ENCODE data around the gene TBRG1.

TBRG1 gene

GRCh38 chr11:124612567-124613246, 10.0 kb upstream of the TBRG1 start:
- DNase-seq (ENCODE audit: low read depth) = no peak

GRCh38 chr11:124618863-124619262, 3.8 kb upstream of the TBRG1 start:
- no peak for DNase-seq (ENCODE audit: low read depth)

GRCh38 chr11:124623861-124624525, 1.3 kb downstream of the TBRG1 start:
- no peak for DNase-seq (ENCODE audit: low read depth)

- DNase-seq (ENCODE audit: low read depth) = no peak
These were observed 3.0 kb downstream of the TBRG1 start for GRCh38 chr11:124625504-124626168.

- no peak for DNase-seq (ENCODE audit: low read depth)
These were observed 4.9 kb downstream of the TBRG1 start for GRCh38 chr11:124627546-124627945.

GRCh38 chr11:124629961-124630360, 7.3 kb downstream of the TBRG1 start:
- no peak for DNase-seq (ENCODE audit: low read depth)

GRCh38 chr11:124633355-124633754, 10.7 kb downstream of the TBRG1 start:
- no peak for DNase-seq (ENCODE audit: low read depth)

- no peak for DNase-seq (ENCODE audit: low read depth)
These were observed 13.3 kb downstream of the TBRG1 start for GRCh38 chr11:124635932-124636331.

GRCh38 chr11:124638500-124638899, 15.8 kb downstream of the TBRG1 start:
- no peak for DNase-seq (ENCODE audit: low read depth)

GRCh38 chr11:124639186-124639585, 16.5 kb downstream of the TBRG1 start:
- DNase-seq (ENCODE audit: low read depth) = no peak

- DNase-seq (ENCODE audit: low read depth) = no peak
These were observed 18.0 kb downstream of the TBRG1 start for GRCh38 chr11:124640666-124641065.

GRCh38 chr11:124642628-124643027, 20.0 kb downstream of the TBRG1 start:
- no peak for DNase-seq (ENCODE audit: low read depth)

GRCh38 chr11:124643042-124643604, 20.5 kb downstream of the TBRG1 start:
- DNase-seq (ENCODE audit: low read depth) = no peak

GRCh38 chr11:124643605-124644425, 21.2 kb downstream of the TBRG1 start:
- peak; percentile 58 for DNase-seq (ENCODE audit: low read depth)

GRCh38 chr11:124644426-124645280, 22.0 kb downstream of the TBRG1 start:
- peak; percentile 68 for DNase-seq (ENCODE audit: low read depth)

GRCh38 chr11:124646148-124646547, 23.5 kb downstream of the TBRG1 start:
- DNase-seq (ENCODE audit: low read depth) = no peak

- DNase-seq (ENCODE audit: low read depth) = no peak
These were observed 25.9 kb downstream of the TBRG1 start for GRCh38 chr11:124648610-124649009.

- DNase-seq (ENCODE audit: low read depth) = no peak
These were observed 34.3 kb downstream of the TBRG1 start for GRCh38 chr11:124656774-124657630.

GRCh38 chr11:124657904-124658303, 35.2 kb downstream of the TBRG1 start:
- DNase-seq (ENCODE audit: low read depth) = no peak

GRCh38 chr11:124658501-124658900, 35.8 kb downstream of the TBRG1 start:
- no peak for DNase-seq (ENCODE audit: low read depth)
